Esophagus mucosa (tissue), 1 donor: ENCODE measurements around the gene STXBP6. TPM values are rescaled to one million over a fixed set of nuclear protein-coding genes. Genes with fewer than 3 reads are reported as not detected.
"Not testable (repeated sequence)": the region's sequence is repeated elsewhere in the genome, so short reads cannot be mapped to it uniquely, and the experiment has no call there.

Source experiments
- ATAC-seq: fragments of 200-7000 bp; cut with Tn5 transposase; one replicate; pipeline ENCODE4 v1.9.1; 2020
- total RNA-seq: library from RNA; stranded (reverse); gene quantifications from one replicate; pipeline ENCODE4 v1.2.4, GENCODE V29; 2023
- donor health status: DM: yes; HTN: yes; CAD: no.

Gene STXBP6
- total RNA-seq, 1 donor from 2014 or later = 0.56 TPM

DNA sequence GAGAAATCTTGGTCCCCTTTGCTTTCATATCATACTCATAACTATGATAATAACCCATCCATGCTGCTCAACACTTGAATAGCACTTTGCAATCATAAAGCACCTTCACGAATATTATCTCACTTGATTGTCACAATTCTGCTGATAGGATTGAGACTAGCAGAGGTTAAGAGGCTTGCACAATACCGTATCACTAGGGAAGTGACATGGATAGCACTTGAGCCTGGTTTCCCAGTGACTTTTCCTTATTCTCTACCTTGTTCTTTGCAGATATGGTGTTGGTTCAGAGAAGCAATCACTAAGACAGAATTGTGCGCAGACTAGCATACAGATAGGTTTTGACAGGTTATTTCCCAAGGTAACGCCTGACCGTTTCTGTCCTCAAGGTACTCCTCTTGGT lies 229.3 kb downstream of the STXBP6 start:
- ATAC-seq = no peak

DNA sequence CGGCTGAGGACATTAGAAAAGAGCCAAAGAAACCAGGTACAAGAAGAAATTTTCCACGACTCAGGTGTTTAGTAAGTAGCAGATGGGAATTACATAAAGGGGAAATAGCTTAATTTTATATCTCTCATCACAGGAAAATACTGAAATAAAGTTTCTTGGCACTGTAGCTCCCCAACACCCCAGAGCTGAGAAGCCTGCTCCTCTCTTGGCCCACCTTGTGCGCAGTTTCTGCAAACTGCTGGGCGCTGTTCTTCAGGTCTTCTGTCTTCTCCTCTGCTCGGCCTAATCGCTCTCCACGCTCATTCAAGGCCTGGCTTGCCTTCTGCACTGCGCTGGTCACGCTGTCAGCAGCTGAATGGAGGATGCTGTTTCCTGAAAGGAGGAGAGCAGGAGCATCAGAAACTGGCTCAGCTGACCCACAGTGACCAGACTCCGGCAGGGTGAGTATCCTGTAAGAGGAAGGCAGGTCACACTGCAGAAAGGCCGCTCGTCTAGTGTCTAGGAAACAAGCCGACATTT lies 231.1 kb downstream of the STXBP6 start:
- ATAC-seq = no peak

DNA sequence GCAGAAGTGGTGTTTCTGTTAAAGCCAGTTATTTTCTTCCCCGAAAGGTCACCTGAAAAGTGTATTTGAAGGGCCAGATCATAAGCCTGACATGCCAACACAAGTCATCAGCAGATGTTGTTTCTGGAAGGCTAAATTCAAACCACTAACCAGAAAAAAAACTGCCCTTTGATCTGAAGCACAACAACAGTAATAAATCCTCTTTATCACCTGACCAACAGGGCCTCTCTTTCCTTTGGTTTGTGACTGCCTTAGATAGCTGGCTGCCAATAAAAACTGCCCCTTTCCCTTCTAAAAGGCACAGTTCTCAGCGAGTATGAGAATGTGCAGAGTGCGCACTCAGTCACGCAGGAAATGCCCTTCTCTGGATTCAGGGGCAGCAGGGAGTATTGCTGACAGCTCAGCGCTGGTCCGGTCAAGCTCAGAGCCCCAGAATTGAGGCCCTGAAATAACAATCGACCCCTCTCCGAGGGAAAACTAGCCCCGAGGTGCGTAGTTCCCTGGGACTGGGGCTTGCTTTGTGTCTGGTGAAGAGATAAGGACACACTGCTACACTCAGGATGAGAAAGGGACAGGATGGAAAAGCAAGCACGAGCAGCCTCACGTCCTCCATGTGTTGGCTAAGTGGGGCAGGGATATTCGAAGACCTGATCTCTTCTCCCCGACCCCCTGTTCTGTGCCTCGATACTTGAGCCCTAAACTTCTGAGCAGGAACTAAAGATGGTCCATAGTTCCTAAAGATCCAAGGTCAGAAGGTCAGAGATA lies 231.7 kb downstream of the STXBP6 start:
- no peak for ATAC-seq

DNA sequence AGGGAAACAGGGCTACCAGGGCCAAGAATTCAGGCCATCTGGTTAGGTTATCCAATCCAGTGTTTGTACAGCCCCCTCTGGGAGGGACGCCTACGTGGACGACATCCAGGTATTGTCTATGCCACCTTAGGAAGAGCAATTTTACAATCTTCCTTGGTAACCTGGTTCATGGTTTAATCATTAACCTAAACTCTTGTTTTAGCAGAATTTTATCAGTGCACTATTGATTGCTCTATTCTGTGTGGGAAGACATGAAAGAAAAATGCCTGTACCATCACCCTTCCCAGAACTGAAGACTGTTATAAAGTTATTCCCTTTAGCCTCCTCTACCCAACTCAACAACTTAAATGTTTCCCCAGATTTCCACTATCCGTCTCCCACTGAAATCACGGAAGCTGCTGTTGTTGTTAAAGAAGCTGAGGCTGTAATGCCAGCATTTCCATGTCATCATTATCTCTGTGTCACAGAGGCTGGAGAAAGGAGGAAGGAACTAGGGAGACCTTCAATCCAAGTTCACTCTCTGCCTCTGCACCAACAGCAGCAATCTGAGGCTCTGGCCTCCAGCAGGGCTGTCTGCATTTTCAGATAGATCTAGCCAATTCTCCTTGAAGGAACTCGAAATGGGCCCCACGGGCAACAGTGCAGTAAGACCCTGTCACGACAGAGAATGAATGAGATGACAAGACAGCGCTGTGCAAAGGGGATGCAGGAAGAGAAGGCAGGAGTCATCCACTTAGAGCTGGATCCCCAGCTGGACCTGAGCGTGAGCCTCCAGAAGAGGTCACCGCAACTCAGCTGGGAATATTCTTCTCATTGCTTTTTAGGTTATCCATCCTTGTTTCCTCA lies 232.5 kb downstream of the STXBP6 start:
- ATAC-seq = no peak

DNA sequence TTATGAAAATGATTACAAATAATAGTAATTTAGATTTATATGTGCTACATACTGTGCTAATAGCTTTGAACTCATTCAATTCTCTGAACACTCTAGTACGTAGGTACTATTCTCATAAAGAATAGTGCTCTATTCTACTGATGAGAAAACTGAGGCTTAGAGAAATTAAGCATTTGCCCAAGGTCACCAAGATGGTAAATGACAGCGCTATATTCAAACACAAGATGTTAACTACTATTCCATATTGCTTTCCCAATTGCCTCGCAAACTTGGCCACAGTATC lies 233.1 kb downstream of the STXBP6 start:
- ATAC-seq = no peak

DNA sequence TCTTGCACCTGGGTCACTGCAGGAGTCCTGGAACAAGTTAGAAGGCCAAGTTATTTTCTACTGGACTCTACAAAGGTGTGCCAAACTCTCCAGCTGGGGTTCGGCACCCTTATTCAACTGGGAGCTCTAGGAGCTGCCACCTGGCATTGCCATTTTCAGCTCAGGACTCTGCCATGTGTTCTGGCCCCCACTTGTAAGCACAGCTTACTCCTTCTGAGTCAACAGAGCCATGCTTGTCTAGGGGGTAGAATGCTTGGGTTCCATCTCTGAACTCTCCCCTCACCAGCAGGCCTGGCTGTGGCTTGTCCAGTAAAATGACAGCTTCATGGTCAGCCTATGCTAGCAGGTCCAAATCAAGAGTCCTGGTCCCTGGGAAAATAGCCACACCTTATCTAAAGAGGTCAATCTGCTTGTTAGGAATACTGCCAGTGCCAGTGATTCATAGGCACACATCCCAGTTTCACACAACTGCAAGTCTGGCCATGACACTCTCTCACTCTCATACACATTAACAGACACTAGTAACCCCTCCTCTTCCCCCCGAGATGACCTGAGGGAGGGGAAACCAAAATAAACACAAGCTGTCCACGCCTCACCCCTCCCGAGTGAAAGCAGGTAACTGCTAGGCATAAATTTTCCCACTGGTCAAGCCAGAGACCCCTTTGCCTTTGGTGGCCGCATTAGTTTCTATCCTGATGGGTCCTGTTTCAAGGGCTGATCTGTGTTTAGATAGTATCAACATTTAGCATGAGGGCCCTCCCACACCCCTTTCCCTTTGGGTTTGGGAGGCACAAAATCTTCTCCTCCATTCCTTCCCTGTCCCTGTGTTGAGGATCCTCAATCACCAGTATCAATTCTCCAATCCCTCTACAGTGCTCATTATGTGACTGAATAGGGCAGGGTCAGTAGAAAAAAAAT lies 233.7 kb downstream of the STXBP6 start:
- ATAC-seq = peak; percentile 50

DNA sequence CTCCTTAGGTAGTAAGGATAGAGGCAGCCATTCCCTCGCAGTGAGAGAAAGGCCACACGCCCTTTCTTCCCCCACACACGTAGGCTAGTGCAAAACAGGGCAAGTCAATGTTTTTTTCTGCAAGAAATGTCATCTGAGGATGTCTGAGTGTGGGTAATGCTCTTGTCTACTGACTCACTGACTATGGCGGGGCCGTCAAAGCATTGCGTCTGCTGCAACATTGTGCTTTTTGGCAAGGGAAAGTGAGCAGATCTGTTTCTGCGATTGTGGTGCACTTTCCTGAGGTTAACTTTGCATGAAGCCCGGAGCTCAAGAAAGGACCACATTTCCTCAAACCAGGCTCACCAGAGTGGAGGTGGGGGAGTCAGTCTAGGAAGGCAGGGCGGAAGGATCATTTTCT lies 234.4 kb downstream of the STXBP6 start:
- ATAC-seq = no peak

DNA sequence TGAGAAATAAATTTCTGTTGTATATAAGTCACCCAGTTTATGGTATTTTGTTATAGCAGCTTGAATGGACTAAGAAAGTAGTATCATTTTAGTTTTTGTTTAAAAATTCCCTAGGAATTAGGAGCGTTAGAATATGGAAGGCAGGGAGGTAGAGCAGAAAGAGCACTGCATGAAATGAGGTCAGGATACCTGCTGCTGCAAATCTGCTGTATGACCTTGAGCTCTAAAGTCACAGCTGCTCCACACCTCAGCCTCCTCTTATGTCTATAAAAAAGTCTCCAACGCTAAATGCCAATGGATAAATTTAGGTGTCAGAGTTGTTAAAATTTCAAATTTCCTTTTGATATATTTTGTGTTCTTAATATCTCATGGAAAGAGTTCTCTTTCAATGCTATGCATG lies 235.0 kb downstream of the STXBP6 start:
- no peak for ATAC-seq

DNA sequence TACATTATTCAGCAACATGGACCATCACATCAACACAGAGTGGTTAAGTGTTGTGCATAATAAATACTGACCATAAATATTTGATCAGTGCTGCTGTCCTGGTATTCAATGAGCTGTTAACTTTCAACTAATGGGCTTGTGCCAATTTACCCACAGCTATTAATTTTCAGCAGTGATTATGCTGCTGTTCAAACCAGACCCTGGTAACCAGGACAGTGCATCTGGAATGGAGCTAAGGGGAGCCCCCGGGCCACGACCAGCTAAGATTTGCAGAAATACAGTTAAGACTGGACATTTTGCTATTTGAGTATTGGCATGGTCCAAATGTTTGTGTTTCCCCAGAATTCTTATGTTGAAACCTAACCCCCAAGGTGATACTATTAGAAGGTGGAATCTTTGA lies 235.6 kb downstream of the STXBP6 start:
- ATAC-seq = no peak

DNA sequence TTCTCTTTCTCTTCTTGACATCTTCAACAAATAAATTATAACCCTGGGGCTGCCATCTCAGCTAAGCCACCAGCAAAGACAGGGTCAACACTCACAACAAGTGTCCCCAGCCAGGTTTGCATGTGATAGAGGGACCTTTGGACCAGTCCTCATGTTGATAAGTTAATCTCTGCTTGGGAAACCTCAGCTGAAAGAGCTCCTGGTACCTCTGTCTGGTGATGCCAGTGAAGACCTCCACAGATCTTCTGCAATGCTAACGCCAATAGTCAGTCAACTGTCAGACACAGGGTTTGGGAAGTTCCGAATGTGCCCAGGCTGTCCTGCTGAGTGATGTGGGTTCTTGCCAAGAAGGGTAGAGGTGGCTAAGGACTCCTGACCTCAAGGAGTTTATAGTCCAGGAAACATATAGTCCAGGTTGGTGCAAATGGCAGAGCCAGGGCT lies 236.1 kb downstream of the STXBP6 start:
- no peak for ATAC-seq

DNA sequence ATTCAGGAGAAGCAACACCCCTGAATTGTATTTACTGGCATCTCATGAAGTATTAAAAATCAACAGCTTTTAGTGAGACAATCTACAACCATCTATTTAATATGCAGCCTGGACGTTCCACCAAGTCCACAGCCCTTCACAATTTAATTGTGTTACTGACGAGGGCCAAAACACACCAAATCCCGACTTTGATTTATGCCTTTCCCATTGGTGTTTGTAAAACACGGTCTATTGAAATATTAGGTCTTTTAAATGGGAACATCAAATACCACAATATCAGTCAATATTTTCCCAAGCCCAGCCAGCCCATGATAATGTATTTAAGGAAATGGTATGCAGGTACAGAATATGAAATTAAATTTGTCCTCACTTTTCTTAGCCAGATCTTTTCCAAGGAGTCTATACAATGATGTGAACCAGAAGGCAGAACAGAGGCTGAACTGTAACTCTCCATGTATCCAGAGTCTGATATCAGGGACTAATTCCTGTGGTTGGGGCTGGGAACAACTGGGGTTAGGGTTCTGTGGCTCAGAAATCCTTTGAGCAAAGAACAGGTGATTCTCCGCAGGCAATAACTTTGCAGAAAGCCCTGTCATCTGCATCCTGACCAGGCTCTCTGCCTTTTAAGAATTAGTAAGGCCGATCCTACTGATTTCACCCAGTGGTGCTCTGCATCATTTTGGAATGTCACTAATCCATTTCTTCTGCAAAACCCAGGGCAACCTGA lies 236.7 kb downstream of the STXBP6 start:
- no peak for ATAC-seq

DNA sequence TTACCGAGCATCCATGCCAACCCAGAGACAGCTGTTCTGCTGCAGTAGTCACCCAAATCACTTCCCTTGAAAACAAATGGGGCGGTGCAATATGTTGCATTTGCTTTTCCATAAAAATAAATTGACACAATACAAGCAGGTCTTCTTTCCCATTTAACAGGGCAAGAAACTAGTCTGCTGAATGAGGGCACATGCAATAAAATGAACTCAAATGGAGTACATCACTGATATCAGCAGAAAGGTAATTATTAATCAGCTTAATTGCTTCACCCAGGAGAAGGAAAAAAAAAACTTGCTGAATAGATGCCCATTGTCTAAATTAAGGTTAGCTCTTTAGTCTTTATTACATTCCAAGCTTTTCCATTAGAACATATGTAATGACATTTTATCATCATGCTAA lies 240.8 kb downstream of the STXBP6 start:
- ATAC-seq = no peak

DNA sequence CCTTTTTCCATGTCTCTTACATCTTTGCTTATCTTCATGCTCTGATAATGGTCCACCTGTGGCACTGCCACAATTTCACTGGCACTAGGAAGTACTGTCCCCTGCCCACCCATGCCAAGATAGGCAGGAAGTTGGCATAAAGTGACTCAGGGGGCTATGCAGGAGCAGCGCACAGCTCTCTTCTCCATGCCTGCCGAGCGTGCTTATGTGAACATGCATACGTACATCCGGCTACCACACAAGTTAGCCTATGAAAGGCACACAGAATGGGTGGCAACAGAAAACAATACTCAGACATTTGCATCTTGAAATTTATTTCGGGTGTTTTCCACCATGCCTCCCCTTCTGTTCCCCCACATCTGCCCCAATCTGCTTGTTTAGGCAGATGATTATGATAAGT lies 241.5 kb downstream of the STXBP6 start:
- ATAC-seq = no peak

DNA sequence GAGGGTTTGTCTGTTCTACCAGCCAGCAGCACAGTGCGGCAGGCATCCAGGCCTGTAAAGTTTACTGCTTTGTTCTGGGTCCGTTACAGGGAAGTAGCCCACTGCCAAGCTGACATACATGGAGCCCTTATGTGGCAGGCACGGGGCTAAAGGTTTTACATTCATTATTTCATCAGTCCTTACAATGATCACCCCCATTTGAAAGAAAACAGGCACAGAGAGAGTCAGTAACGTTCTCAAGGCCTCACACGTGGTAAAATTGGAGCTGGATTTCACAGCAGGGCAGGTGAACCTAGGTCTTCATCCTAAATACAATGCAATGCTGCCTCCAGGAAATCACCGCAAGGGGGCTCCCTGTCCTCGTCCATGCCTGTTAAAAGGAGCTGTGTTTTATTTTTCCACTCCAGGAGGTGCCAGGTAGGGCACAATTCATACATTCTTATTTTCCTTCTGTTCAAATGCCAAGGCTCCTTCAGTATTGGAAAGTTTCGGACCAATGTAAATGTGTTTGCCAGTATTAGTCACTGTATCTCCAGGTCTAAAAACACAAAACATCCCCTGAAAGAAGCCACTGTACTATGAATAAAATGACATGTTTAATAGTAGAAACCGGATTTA lies 243.8 kb downstream of the STXBP6 start:
- ATAC-seq = peak; percentile 71

DNA sequence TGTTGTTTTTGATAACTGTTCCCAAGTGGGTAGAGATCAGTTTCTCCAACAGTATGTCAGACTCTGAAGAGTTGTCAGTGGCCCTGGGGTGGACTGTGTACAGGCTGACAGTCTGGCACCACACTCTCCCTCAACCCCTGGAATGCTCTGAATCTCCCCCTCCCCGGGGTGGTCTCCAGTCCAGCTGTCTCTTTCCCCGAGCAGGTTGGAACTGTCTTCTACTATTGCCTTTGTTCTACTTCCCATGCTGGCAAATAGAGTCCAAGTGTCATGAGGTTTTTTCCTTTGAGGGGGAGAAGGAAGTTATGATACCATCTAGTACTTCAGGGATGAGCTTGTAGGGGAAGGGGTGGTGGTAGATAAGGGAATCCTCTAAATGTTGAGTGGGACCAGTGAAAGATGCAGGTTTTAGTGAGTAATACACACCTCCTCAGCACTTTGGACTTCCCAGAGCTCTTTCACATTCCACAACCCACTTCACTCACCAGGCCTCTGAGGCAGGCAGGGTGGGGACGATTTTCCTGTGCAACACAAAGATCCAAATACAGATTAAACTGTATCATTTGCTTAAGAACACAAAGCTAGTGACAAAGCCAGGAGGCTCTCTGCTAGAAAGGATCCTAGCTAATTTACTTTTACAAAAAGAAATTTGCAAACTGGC lies 245.3 kb downstream of the STXBP6 start:
- no peak for ATAC-seq

DNA sequence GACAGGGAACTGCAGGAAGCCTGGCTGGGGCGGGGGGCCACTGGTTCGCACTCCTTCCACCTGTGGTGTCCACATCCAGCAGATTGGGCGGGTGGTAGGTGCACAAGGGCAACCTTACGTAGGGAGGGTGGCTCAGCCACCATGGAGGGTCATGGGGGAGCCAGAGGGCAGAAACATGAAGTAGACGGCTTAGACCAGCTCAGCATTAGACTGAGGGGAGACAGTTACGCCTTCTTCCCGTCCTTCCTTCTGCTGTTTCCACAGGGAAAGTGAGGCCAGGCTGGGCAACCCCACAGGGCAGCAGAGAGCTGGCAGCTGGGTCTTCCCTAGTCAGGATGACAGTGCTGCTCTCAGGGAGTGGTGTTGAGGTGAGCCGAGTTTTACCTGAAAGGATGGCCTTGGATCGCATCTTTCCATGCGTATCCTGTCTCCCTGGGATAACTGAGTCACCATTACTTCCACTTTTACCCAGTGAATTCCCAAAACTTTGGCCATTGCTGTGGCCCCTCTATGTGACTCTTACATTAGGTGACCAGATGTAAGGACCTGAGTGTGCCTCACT lies 245.9 kb downstream of the STXBP6 start:
- no peak for ATAC-seq

DNA sequence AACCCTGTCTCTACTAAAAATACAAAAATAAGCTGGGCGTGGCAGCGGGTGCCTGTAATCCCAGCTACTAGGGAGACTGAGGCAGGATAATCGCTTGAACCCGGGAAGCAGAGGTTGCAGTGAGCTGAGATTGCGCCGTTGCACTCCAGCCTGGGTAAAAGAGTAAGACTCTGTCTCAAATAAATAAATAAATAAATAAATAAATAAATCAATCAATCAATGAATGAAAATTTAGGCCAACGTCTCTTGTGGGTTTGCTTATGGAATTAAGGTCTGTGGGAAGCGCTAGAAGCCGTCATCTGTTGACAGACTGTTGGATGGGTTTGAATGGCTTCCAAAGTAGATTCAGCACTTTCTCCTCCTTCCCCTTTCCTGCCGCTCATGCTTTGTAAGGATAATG lies 246.5 kb downstream of the STXBP6 start:
- ATAC-seq = not testable (repeated sequence)

DNA sequence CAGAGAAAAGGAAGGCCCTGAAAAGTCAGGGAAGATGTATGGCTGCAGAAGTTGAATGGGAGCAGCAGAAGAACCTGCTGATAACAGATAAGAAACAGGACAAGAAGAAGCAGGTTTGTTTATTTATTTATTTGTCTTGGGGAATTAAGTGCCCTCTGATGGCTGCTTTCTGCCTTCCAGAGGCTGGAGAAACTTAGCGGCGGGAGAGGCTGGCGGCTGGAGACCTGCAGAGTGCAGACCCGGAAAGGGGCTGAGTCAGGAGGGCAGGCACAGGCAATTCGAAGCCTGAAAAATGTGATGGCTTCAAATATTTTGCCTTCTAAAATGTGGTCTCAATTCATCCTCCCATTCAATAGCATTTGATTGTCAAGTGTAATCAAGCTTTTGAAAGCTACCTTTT lies 247.7 kb downstream of the STXBP6 start:
- no peak for ATAC-seq

DNA sequence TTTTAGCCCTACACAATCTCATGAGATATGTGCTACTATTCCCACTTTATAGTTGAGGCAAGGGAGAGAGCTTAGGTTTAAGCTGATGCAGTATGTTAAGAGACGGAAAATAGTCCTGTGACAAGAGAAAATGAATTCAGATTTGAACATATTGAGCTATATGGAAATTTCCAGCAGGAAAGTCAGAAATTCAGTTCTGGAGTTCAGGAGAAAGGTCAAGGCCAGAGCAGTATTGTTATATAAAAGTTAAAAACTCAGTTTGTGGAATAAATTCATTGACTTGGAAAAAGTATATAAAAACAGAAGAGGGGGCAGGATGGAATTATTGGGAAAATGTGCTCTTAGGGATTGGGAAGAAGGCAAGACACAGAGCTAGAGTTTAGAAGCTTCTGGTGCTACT lies 248.9 kb downstream of the STXBP6 start:
- no peak for ATAC-seq

DNA sequence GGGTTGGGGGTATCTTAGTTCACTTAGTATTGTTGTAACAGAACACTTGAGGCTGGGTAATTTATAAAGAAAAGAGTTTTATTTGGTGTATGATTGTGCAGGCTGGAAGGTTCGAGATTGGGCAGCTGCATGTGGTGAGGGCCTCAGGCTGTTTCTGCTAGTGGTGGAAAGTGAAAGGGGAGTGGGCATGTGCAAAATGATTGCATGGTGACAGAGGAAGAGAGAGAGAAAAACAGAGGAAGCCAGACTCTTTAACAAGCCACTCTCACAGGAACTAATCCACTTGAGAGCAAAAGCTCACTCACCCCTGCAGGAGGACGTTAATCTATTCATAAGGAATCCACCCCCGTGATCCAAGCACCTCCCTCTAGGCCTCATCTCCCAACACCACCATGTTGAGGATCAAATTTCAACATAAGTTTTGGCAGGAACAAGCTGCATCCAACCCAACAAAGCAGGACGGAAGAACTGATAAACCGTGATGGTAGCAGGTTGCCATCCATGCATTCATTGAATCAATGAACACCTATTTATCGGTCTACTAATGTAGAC lies 251.0 kb downstream of the STXBP6 start:
- no peak for ATAC-seq

DNA sequence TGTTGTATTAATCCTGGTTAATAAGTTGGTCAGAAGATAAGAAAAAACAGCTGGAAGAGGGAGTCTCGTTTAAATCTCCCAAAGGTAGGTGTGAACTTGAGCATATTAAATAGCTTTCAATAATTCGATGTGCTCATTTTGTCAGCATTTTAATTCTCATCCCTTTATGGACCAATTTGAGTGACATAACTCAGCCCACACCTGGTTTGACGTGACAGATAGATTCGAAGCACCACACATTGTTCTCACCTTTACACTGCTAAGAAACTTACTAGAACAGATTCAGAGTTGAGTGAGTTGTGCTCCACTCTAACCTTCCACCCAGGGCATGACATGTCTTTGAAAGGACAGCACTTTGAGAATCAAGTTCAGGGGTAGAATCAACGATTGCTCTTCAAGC lies 254.5 kb downstream of the STXBP6 start:
- ATAC-seq = no peak
